Central memory CD8-positive, alpha-beta T cell (primary cell): Measurements from ENCODE around the gene COX4I1.

Experiments
- ATAC-seq: fragments of 150-1000 bp; cut with Tn5 transposase; replicated peaks from 2 replicates; pipeline ENCODE4 v1.10.0; 2022; ENCODE audit warnings: mild to moderate bottlenecking, moderate FRiP score, moderate number of reproducible peaks; ENCODE audit not compliant: poor library complexity, severe bottlenecking; ENCODE audit errors: extremely low read depth
- DNase-seq, 2 donors: peaks; one replicate each; pipeline ENCODE4 v3.0.0; 2021; ENCODE audit warnings: low spot score in 2 of 2
- H3K27ac Mint-ChIP-seq: one replicate; pipeline ENCODE4 v1.8.0; 2022; ENCODE audit warnings: low read depth, mild to moderate bottlenecking, moderate library complexity, mixed read lengths
- H3K27me3 Mint-ChIP-seq: one replicate; pipeline ENCODE4 v1.8.0; 2022; ENCODE audit warnings: mixed read lengths
- H3K36me3 Mint-ChIP-seq: one replicate; pipeline ENCODE4 v1.8.0; 2022; ENCODE audit warnings: mild to moderate bottlenecking, moderate library complexity, mixed read lengths; ENCODE audit not compliant: insufficient read depth
- H3K4me1 Mint-ChIP-seq: one replicate; pipeline ENCODE4 v1.8.0; 2022; ENCODE audit warnings: mixed read lengths
- H3K4me3 Mint-ChIP-seq: one replicate; pipeline ENCODE4 v1.8.0; 2022; ENCODE audit warnings: mild to moderate bottlenecking, moderate library complexity, mixed read lengths
- H3K9me3 Mint-ChIP-seq: one replicate; pipeline ENCODE4 v1.8.0; 2022; ENCODE audit warnings: mixed read lengths

The COX4I1 gene

GRCh38 chr16:85844169-85844481 is 44.6 kb downstream of the COX4I1 start:
- H3K27ac Mint-ChIP-seq: no peak overlapping the region
- peaks cover 7% of the 10 kb centered on the region for H3K4me1 Mint-ChIP-seq
- peaks cover 72% of the 10 kb centered on the region for H3K27me3 Mint-ChIP-seq
- no peak overlapping the region for H3K4me3 Mint-ChIP-seq
- H3K9me3 Mint-ChIP-seq: no peaks in the 10 kb centered on the region
- no peak for ATAC-seq
- H3K36me3 Mint-ChIP-seq: no peaks in the 10 kb centered on the region
- no peak for DNase-seq

GRCh38 chr16:85844786-85845185 is 45.3 kb downstream of the COX4I1 start:
- ATAC-seq (peak; percentile 56), DNase-seq (no peak)
- peaks cover 7% of the 10 kb centered on the region for H3K4me1 Mint-ChIP-seq
- H3K27me3 Mint-ChIP-seq: peaks cover 65% of the 10 kb centered on the region
- no peaks in the 10 kb centered on the region for H3K9me3 Mint-ChIP-seq
- H3K4me3 Mint-ChIP-seq: no peak overlapping the region
- H3K36me3 Mint-ChIP-seq: no peaks in the 10 kb centered on the region
- no peak overlapping the region for H3K27ac Mint-ChIP-seq

- H3K27me3 Mint-ChIP-seq: peaks cover 60% of the 10 kb centered on the region
- no peak for ATAC-seq
- H3K27ac Mint-ChIP-seq: no peak overlapping the region
- no peaks in the 10 kb centered on the region for H3K36me3 Mint-ChIP-seq
- no peaks in the 10 kb centered on the region for H3K9me3 Mint-ChIP-seq
- H3K4me3 Mint-ChIP-seq: no peak overlapping the region
- DNase-seq: no peak
- peaks cover 7% of the 10 kb centered on the region for H3K4me1 Mint-ChIP-seq
Measured at GRCh38 chr16:85845266-85845665, 45.8 kb downstream of the COX4I1 start.

- no peaks in the 10 kb centered on the region for H3K36me3 Mint-ChIP-seq
- H3K4me1 Mint-ChIP-seq: peaks cover 7% of the 10 kb centered on the region
- no peak overlapping the region for H3K4me3 Mint-ChIP-seq
- DNase-seq: no peak
- H3K9me3 Mint-ChIP-seq: no peaks in the 10 kb centered on the region
- H3K27me3 Mint-ChIP-seq: peaks cover 52% of the 10 kb centered on the region
- no peak overlapping the region for H3K27ac Mint-ChIP-seq
- ATAC-seq: no peak
Measured at GRCh38 chr16:85846461-85846860, 47.0 kb downstream of the COX4I1 start.

GRCh38 chr16:85847036-85847435 is 47.5 kb downstream of the COX4I1 start:
- H3K4me1 Mint-ChIP-seq: peaks cover 7% of the 10 kb centered on the region
- DNase-seq: no peak
- no peaks in the 10 kb centered on the region for H3K36me3 Mint-ChIP-seq
- no peak overlapping the region for H3K27ac Mint-ChIP-seq
- no peaks in the 10 kb centered on the region for H3K9me3 Mint-ChIP-seq
- H3K27me3 Mint-ChIP-seq: peaks cover 51% of the 10 kb centered on the region
- no peak overlapping the region for H3K4me3 Mint-ChIP-seq
- ATAC-seq: no peak

GRCh38 chr16:85847681-85848601 is 48.4 kb downstream of the COX4I1 start:
- H3K27ac Mint-ChIP-seq: no peak overlapping the region
- H3K36me3 Mint-ChIP-seq: no peaks in the 10 kb centered on the region
- H3K9me3 Mint-ChIP-seq: no peaks in the 10 kb centered on the region
- H3K4me1 Mint-ChIP-seq: peaks cover 7% of the 10 kb centered on the region
- DNase-seq (no peak), ATAC-seq (no peak)
- H3K27me3 Mint-ChIP-seq: peaks cover 46% of the 10 kb centered on the region
- no peak overlapping the region for H3K4me3 Mint-ChIP-seq

GRCh38 chr16:85848986-85849385 is 49.5 kb downstream of the COX4I1 start:
- Mint-ChIP-seq H3K4me3 (no peak overlapping the region), H3K27me3 (peaks cover 36% of the 10 kb centered on the region), H3K36me3 (no peaks in the 10 kb centered on the region), H3K9me3 (no peaks in the 10 kb centered on the region), H3K4me1 (peaks cover 7% of the 10 kb centered on the region), H3K27ac (no peak overlapping the region)
- DNase-seq: no peak
- ATAC-seq: no peak

GRCh38 chr16:85849388-85849787 is 49.9 kb downstream of the COX4I1 start:
- Mint-ChIP-seq H3K4me3 (no peak overlapping the region), H3K9me3 (no peaks in the 10 kb centered on the region), H3K27ac (no peak overlapping the region), H3K36me3 (no peaks in the 10 kb centered on the region), H3K27me3 (peaks cover 32% of the 10 kb centered on the region), H3K4me1 (peaks cover 7% of the 10 kb centered on the region)
- DNase-seq (no peak), ATAC-seq (no peak)

GRCh38 chr16:85850344-85850880 is 50.9 kb downstream of the COX4I1 start:
- Mint-ChIP-seq H3K27me3 (peaks cover 22% of the 10 kb centered on the region), H3K9me3 (no peaks in the 10 kb centered on the region), H3K36me3 (no peaks in the 10 kb centered on the region), H3K4me3 (no peak overlapping the region), H3K4me1 (no peaks in the 10 kb centered on the region), H3K27ac (no peak overlapping the region)
- ATAC-seq (no peak), DNase-seq (no peak)

- Mint-ChIP-seq H3K4me1 (no peaks in the 10 kb centered on the region), H3K36me3 (peaks cover 2% of the 10 kb centered on the region), H3K27me3 (peaks cover 21% of the 10 kb centered on the region), H3K9me3 (no peaks in the 10 kb centered on the region), H3K4me3 (no peak overlapping the region), H3K27ac (no peak overlapping the region)
- DNase-seq (no peak), ATAC-seq (no peak)
Measured at GRCh38 chr16:85851034-85851785, 51.7 kb downstream of the COX4I1 start.

GRCh38 chr16:85853547-85854545 is 54.4 kb downstream of the COX4I1 start:
- H3K4me1 Mint-ChIP-seq: no peaks in the 10 kb centered on the region
- no peak overlapping the region for H3K27ac Mint-ChIP-seq
- no peaks in the 10 kb centered on the region for H3K9me3 Mint-ChIP-seq
- peaks cover 2% of the 10 kb centered on the region for H3K36me3 Mint-ChIP-seq
- no peaks in the 10 kb centered on the region for H3K27me3 Mint-ChIP-seq
- no peak overlapping the region for H3K4me3 Mint-ChIP-seq
- ATAC-seq: no peak
- DNase-seq: no peak

- Mint-ChIP-seq H3K27me3 (no peaks in the 10 kb centered on the region), H3K9me3 (no peaks in the 10 kb centered on the region), H3K36me3 (peaks cover 2% of the 10 kb centered on the region), H3K4me3 (no peak overlapping the region), H3K4me1 (no peaks in the 10 kb centered on the region), H3K27ac (no peak overlapping the region)
- ATAC-seq (no peak), DNase-seq (no peak)
Measured at GRCh38 chr16:85854935-85855334, 55.4 kb downstream of the COX4I1 start.
